Hepatocyte (in vitro differentiated cells): Measurements from ENCODE around the gene ZFPM1. TPM values are rescaled to one million over a fixed set of nuclear protein-coding genes. Genes with fewer than 3 reads are reported as not detected.

Experiments used
- DNase-seq: peaks from one replicate; pipeline ENCODE4 v3.0.0-alpha.2; 2016; ENCODE audit warnings: low spot score
- H2AFZ ChIP-seq: fragments of 200-600 bp; sonication (generic); 2 replicates; pipeline ENCODE4 v1.6.0; 2016; ENCODE audit warnings: antibody characterized with exemption, mild to moderate bottlenecking
- H3K27ac ChIP-seq: fragments of 200-600 bp; sonication (generic); 2 replicates; pipeline ENCODE4 v1.5.1; 2016; ENCODE audit warnings: mild to moderate bottlenecking
- H3K27me3 ChIP-seq: fragments of 200-600 bp; sonication (generic); 2 replicates; pipeline ENCODE4 v1.6.1; 2016
- H3K36me3 ChIP-seq: fragments of 200-600 bp; sonication (generic); replicated peaks from 2 replicates; pipeline ENCODE4 v1.5.1; 2016; ENCODE audit warnings: low read depth; ENCODE audit not compliant: insufficient read depth
- H3K4me1 ChIP-seq: fragments of 200-600 bp; sonication (generic); 2 replicates; pipeline ENCODE4 v1.5.1; 2016; ENCODE audit warnings: mild to moderate bottlenecking, moderate library complexity; ENCODE audit not compliant: insufficient read depth
- H3K4me2 ChIP-seq: fragments of 200-600 bp; sonication (generic); 2 replicates; pipeline ENCODE4 v1.6.0; 2016
- H3K4me3 ChIP-seq: fragments of 200-600 bp; sonication (generic); 2 replicates; pipeline ENCODE4 v1.5.1; 2016; ENCODE audit warnings: mild to moderate bottlenecking
- H3K79me2 ChIP-seq: fragments of 200-600 bp; sonication (generic); 2 replicates; pipeline ENCODE4 v1.6.0; 2017; ENCODE audit warnings: mild to moderate bottlenecking
- H3K9me2 ChIP-seq: fragments of 200-600 bp; sonication (generic); replicated peaks from 2 replicates; pipeline ENCODE4 v1.6.0; 2017; ENCODE audit warnings: mild to moderate bottlenecking; ENCODE audit not compliant: insufficient read depth
- H3K9me3 ChIP-seq: fragments of 200-600 bp; sonication (generic); 2 replicates; pipeline ENCODE4 v1.5.1; 2016; ENCODE audit warnings: low read depth, mild to moderate bottlenecking
- H4K20me1 ChIP-seq: fragments of 200-600 bp; sonication (generic); 2 replicates; pipeline ENCODE4 v1.6.0; 2016; ENCODE audit warnings: mild to moderate bottlenecking; ENCODE audit not compliant: insufficient read depth, poor library complexity, severe bottlenecking
- CTCF ChIP-seq: fragments of 200-600 bp; sonication (generic); IDR thresholded peaks from 2 replicates; pipeline ENCODE4 v1.5.1; 2016; ENCODE audit warnings: antibody characterized with exemption, mild to moderate bottlenecking; ENCODE audit not compliant: poor library complexity
- EZH2 ChIP-seq: fragments of 200-600 bp; sonication (generic); IDR thresholded peaks from 2 replicates; pipeline ENCODE4 v1.6.1; 2016; ENCODE audit warnings: antibody characterized with exemption, mild to moderate bottlenecking, borderline replicate concordance
- EZH2phosphoT487 ChIP-seq: fragments of 200-600 bp; sonication (generic); IDR thresholded peaks from one replicate; pipeline ENCODE4 v1.6.1; 2018; ENCODE audit warnings: antibody characterized with exemption, mild to moderate bottlenecking, low read depth, moderate library complexity; ENCODE audit not compliant: unreplicated experiment, severe bottlenecking
- WGBS: methylation state at CpG from one replicate; pipeline ENCODE4 v1.1.6; 2016; ENCODE audit warnings: low lambda C conversion rate; ENCODE audit errors: missing lambda C conversion rate; 5-methylcytosine and 5-hydroxymethylcytosine counted together
- polyA plus RNA-seq: library from polyadenylated mRNA; unstranded; fragments of >200 nt; fragmentation: Nextera tagmentation; extraction: Ambion mirVana; gene quantifications from 2 replicates; pipeline ENCODE4 v1.2.1, GENCODE V29; 2016
- total RNA-seq: library from RNA; depleted of rRNA; stranded (reverse); fragments of >200 nt; gene quantifications from 2 replicates; pipeline ENCODE4 v1.2.3, GENCODE V29; 2014

Gene ZFPM1
- total and polyA plus RNA-seq, 2 experiments from 2014 or later = 4.1 to 11.9 TPM

DNA sequence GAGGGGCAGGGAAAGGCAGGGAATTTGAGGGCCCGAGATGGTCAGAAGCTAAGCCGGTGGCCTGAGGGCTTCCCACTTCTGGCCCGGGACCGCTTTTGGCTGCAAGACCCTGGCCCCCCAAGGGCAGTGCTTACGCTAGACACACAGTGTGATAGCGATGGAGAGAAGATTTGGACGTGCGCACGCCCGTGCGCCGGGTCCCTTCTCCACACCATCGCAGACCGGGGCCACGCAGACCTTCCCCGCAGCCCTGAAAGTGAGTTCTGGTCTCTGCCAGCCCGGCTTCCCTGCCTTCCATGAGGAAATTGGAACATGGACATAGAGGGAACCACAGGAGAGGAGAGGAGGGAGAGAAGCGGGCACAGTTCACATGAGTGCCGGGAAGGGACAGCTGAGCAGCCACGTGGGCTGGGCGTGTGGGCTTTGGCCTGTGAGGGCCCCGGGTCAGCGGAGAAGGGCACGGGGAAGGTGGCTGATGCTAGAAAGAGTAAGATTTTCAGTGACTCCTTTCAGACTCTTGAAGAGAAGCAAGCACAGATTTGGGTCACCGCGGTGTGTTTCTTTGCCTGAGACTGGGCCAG lies 23.8 kb downstream of the ZFPM1 start:
- no peaks in the 10 kb centered on the region for H3K9me2 ChIP-seq
- no peaks in the 10 kb centered on the region for H3K36me3 ChIP-seq
- H3K27me3 ChIP-seq = no peaks in the 10 kb centered on the region
- no peak overlapping the region for H3K27ac ChIP-seq
- H2AFZ ChIP-seq = no peak overlapping the region
- H3K9me3 ChIP-seq = no peaks in the 10 kb centered on the region
- 97% methylated on average over 26 of the region's 26 CpGs for WGBS
- peaks cover 30% of the 10 kb centered on the region for H3K4me1 ChIP-seq
- H3K4me3 ChIP-seq = no peak overlapping the region
- DNase-seq = no peak
- peaks cover 93% of the 10 kb centered on the region for H3K79me2 ChIP-seq
- peaks cover 91% of the 10 kb centered on the region for H4K20me1 ChIP-seq
- H3K4me2 ChIP-seq = no peak overlapping the region
- no peak for TF ChIP-seq CTCF
- TF ChIP-seq EZH2 = no peak
- no peak for TF ChIP-seq EZH2phosphoT487

GRCh38 chr16:88477631-88478519 lies 24.8 kb downstream of the ZFPM1 start:
- TF ChIP-seq CTCF = no peak
- no peak for TF ChIP-seq EZH2phosphoT487
- TF ChIP-seq EZH2 = no peak
- H3K9me3 ChIP-seq = no peaks in the 10 kb centered on the region
- peaks cover 95% of the 10 kb centered on the region for H3K79me2 ChIP-seq
- H3K36me3 ChIP-seq = no peaks in the 10 kb centered on the region
- H3K4me2 ChIP-seq = no peak overlapping the region
- no peak for DNase-seq
- H3K27ac ChIP-seq = no peak overlapping the region
- no peak overlapping the region for H3K4me3 ChIP-seq
- H3K9me2 ChIP-seq = no peaks in the 10 kb centered on the region
- H4K20me1 ChIP-seq = peaks cover 82% of the 10 kb centered on the region
- no peaks in the 10 kb centered on the region for H3K27me3 ChIP-seq
- H2AFZ ChIP-seq = no peak overlapping the region
- 73% methylated on average over 23 of the region's 27 CpGs for WGBS
- H3K4me1 ChIP-seq = peaks cover 27% of the 10 kb centered on the region

GRCh38 chr16:88478889-88479792 lies 26.1 kb downstream of the ZFPM1 start:
- no peak overlapping the region for H2AFZ ChIP-seq
- H3K79me2 ChIP-seq = peaks cover 93% of the 10 kb centered on the region
- no peaks in the 10 kb centered on the region for H3K27me3 ChIP-seq
- no peaks in the 10 kb centered on the region for H3K9me2 ChIP-seq
- H3K4me3 ChIP-seq = no peak overlapping the region
- TF ChIP-seq CTCF = no peak
- no peak for TF ChIP-seq EZH2
- no peak overlapping the region for H3K4me2 ChIP-seq
- peaks cover 28% of the 10 kb centered on the region for H3K4me1 ChIP-seq
- H3K36me3 ChIP-seq = no peaks in the 10 kb centered on the region
- no peaks in the 10 kb centered on the region for H3K9me3 ChIP-seq
- H3K27ac ChIP-seq = no peak overlapping the region
- H4K20me1 ChIP-seq = peaks cover 69% of the 10 kb centered on the region
- DNase-seq = no peak
- 86% methylated on average over 39 of the region's 39 CpGs for WGBS
